ENCODE measurements around the gene SERP1.

DNA sequence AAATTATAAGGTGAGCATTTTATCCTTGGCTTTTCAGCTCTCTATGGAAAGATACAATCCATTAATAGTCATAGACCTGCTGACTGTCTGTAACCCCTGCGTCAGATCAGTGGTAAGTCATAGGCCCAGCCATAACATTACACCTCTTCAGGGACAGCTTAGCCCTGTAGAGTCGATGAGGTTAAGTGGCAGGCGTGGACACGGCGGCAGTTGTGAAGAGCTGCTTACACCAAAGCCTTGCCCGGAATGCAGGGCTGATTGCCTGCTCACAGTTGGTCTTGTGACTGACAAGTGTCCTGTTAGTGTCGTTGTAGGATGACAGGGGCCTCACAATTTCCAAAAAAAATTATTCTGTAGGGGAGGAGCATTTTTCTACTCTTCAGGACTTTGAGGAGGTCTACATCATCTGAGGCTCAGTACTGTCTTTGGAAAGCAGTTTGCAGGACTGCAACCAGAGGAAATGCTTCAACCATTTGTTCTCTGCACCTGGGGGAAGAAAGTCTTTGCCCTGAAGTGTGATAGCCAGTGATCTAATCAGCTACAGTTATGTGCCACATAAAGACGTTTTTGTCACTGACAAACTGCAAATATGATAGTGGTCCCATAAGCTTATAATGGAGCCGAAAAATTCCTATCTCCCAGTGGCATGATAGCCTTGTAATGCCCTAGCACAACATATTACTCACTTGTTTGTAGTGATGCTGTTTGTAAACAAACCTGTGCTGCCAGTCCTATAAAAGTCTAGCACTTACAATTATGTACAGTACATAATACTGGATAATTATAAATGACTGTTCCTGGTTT is 41.9 kb upstream of the SERP1 start:
- TF ChIP-seq, protein P1, sequence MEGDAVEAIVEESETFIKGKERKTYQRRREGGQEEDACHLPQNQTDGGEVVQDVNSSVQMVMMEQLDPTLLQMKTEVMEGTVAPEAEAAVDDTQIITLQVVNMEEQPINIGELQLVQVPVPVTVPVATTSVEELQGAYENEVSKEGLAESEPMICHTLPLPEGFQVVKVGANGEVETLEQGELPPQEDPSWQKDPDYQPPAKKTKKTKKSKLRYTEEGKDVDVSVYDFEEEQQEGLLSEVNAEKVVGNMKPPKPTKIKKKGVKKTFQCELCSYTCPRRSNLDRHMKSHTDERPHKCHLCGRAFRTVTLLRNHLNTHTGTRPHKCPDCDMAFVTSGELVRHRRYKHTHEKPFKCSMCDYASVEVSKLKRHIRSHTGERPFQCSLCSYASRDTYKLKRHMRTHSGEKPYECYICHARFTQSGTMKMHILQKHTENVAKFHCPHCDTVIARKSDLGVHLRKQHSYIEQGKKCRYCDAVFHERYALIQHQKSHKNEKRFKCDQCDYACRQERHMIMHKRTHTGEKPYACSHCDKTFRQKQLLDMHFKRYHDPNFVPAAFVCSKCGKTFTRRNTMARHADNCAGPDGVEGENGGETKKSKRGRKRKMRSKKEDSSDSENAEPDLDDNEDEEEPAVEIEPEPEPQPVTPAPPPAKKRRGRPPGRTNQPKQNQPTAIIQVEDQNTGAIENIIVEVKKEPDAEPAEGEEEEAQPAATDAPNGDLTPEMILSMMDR (IDR thresholded peaks at IDR 0.05; ENCODE audit: low read depth, low read length) = no peak
- no peak for TF ChIP-seq EZH2phosphoT487 (IDR thresholded peaks at IDR 0.05; ENCODE audit: low read depth)
